H9 (cell line): ENCODE data around the gene MSLN. TPM values are rescaled to one million over a fixed set of nuclear protein-coding genes. Genes with fewer than 3 reads are reported as not detected.

Source experiments
- DNase-seq: peaks from one replicate; pipeline ENCODE4 v3.0.0-alpha.2; 2017
- H2AFZ ChIP-seq: one replicate; pipeline ENCODE4 v1.6.1; 2013; ENCODE audit warnings: mild to moderate bottlenecking, low read length, control low read depth, moderate library complexity
- H2AK5ac ChIP-seq: 2 replicates; pipeline ENCODE4 v1.6.1; 2013; ENCODE audit warnings: low read length, control low read depth, mixed read lengths; ENCODE audit not compliant: insufficient read length
- H2BK120ac ChIP-seq: one replicate; pipeline ENCODE4 v1.6.1; 2013; ENCODE audit warnings: low read depth, mild to moderate bottlenecking, low read length, control low read depth, inconsistent platforms; ENCODE audit not compliant: poor library complexity, severe bottlenecking
- H2BK12ac ChIP-seq: 2 replicates; pipeline ENCODE4 v1.6.1; 2013; ENCODE audit warnings: low read length, control low read depth, mixed read lengths, low read depth; ENCODE audit not compliant: insufficient read length
- H2BK15ac ChIP-seq: 2 replicates; pipeline ENCODE4 v1.6.1; 2013; ENCODE audit warnings: low read depth, low read length, control low read depth
- H2BK20ac ChIP-seq: one replicate; pipeline ENCODE4 v1.6.1; 2013; ENCODE audit warnings: low read depth, mild to moderate bottlenecking, low read length, control low read depth, inconsistent platforms; ENCODE audit not compliant: poor library complexity, severe bottlenecking
- H2BK5ac ChIP-seq: 2 replicates; pipeline ENCODE4 v1.6.1; 2013; ENCODE audit warnings: low read length, control low read depth, mixed read lengths; ENCODE audit not compliant: insufficient read length
- H3K14ac ChIP-seq: 2 replicates; pipeline ENCODE4 v1.6.1; 2013; ENCODE audit warnings: low read length, control low read depth; ENCODE audit not compliant: insufficient read depth
- H3K18ac ChIP-seq: 2 replicates; pipeline ENCODE4 v1.6.1; 2013; ENCODE audit warnings: low read depth, mild to moderate bottlenecking, mixed read lengths, low read length, control low read depth; ENCODE audit not compliant: insufficient read length
- H3K23ac ChIP-seq: 2 replicates; pipeline ENCODE4 v1.6.1; 2013; ENCODE audit warnings: low read length, control low read depth, mixed read lengths, low read depth; ENCODE audit not compliant: insufficient read length
- H3K23me2 ChIP-seq: 2 replicates; pipeline ENCODE4 v1.6.1; 2013; ENCODE audit warnings: low read depth, mild to moderate bottlenecking, mixed read lengths, low read length, control low read depth; ENCODE audit not compliant: insufficient read length, poor library complexity, severe bottlenecking
- H3K27ac ChIP-seq: 2 replicates; pipeline ENCODE4 v1.5.1; 2013; ENCODE audit warnings: low read length, control low read depth, mixed read lengths, low read depth; ENCODE audit not compliant: insufficient read length
- H3K27me3 ChIP-seq: 2 replicates; pipeline ENCODE4 v1.6.1; 2013; ENCODE audit warnings: low read length, control low read depth, inconsistent platforms; ENCODE audit not compliant: insufficient read depth
- H3K4ac ChIP-seq: 2 replicates; pipeline ENCODE4 v1.6.1; 2013; ENCODE audit warnings: low read depth, mild to moderate bottlenecking, control low read depth, inconsistent platforms, low read length, moderate library complexity
- H3K4me1 ChIP-seq: 2 replicates; pipeline ENCODE4 v1.6.1; 2013; ENCODE audit warnings: low read length, control low read depth, inconsistent platforms; ENCODE audit not compliant: insufficient read depth
- H3K4me2 ChIP-seq: 2 replicates; pipeline ENCODE4 v1.6.1; 2013; ENCODE audit warnings: low read length, control low read depth, mixed read lengths; ENCODE audit not compliant: insufficient read length, insufficient read depth
- H3K56ac ChIP-seq: 2 replicates; pipeline ENCODE4 v1.6.1; 2013; ENCODE audit warnings: low read depth, mild to moderate bottlenecking, mixed read lengths, low read length, control low read depth; ENCODE audit not compliant: insufficient read length
- H3K79me1 ChIP-seq: 2 replicates; pipeline ENCODE4 v1.6.1; 2013; ENCODE audit warnings: low read depth, mild to moderate bottlenecking, moderate library complexity, low read length, control low read depth, inconsistent platforms; ENCODE audit not compliant: insufficient read depth, poor library complexity, severe bottlenecking
- H3K79me2 ChIP-seq: 2 replicates; pipeline ENCODE4 v1.6.1; 2013; ENCODE audit warnings: low read length, control low read depth, inconsistent platforms; ENCODE audit not compliant: insufficient read depth
- H3K9ac ChIP-seq: 2 replicates; pipeline ENCODE4 v1.6.1; 2013; ENCODE audit warnings: low read length, control low read depth, mixed read lengths; ENCODE audit not compliant: insufficient read length; ENCODE audit errors: extremely low read depth
- H3K9me3 ChIP-seq: one replicate; pipeline ENCODE4 v1.6.1; 2013; ENCODE audit warnings: low read depth, low read length, inconsistent platforms; ENCODE audit not compliant: control insufficient read depth
- H3T11ph ChIP-seq: one replicate; pipeline ENCODE4 v1.6.1; 2013; ENCODE audit warnings: mild to moderate bottlenecking, low read length, control low read depth, inconsistent platforms
- H4K20me1 ChIP-seq: one replicate; pipeline ENCODE4 v1.6.1; 2013; ENCODE audit not compliant: control insufficient read depth, insufficient read length, insufficient read depth
- H4K5ac ChIP-seq: 2 replicates; pipeline ENCODE4 v1.6.1; 2013; ENCODE audit warnings: low read depth, mild to moderate bottlenecking, mixed read lengths, low read length, control low read depth; ENCODE audit not compliant: insufficient read length
- H4K8ac ChIP-seq: replicated peaks from 2 replicates; pipeline ENCODE4 v1.6.1; 2013; ENCODE audit warnings: low read length, control low read depth, mixed read lengths, low read depth; ENCODE audit not compliant: insufficient read length
- H4K91ac ChIP-seq: 2 replicates; pipeline ENCODE4 v1.6.1; 2013; ENCODE audit warnings: low read depth, mild to moderate bottlenecking, moderate library complexity, mixed read lengths, low read length, control low read depth; ENCODE audit not compliant: insufficient read length
- H3K27ac Mint-ChIP-seq, 3 experiments: 2 replicates in 2 of 3; 3 replicates in 1 of 3; pipeline ENCODE4 v1.8.0; 2020 to 2021; ENCODE audit warnings: mixed read lengths in 3 of 3, mild to moderate bottlenecking in 1 of 3, moderate library complexity in 1 of 3
- H3K27me3 Mint-ChIP-seq: 2 replicates; pipeline ENCODE4 v1.8.0; 2021; ENCODE audit warnings: low read depth, mild to moderate bottlenecking, moderate library complexity, mixed read lengths
- H3K36me3 Mint-ChIP-seq, 3 experiments: 2 replicates in 2 of 3; 3 replicates in 1 of 3; pipeline ENCODE4 v1.8.0; 2020 to 2021; ENCODE audit warnings: low read depth in 3 of 3, mixed read lengths in 3 of 3; ENCODE audit not compliant: insufficient read depth in 1 of 3
- H3K4me1 Mint-ChIP-seq, 2 experiments: 2 replicates each; pipeline ENCODE4 v1.8.0; 2020; ENCODE audit warnings: mixed read lengths in 2 of 2
- H3K4me3 Mint-ChIP-seq, 2 experiments: 2 replicates in 1 of 2; 3 replicates in 1 of 2; pipeline ENCODE4 v1.8.0; 2020 to 2021; ENCODE audit warnings: mild to moderate bottlenecking in 2 of 2, mixed read lengths in 2 of 2, moderate library complexity in 1 of 2
- H3K9me3 Mint-ChIP-seq, 2 experiments: 2 replicates in 1 of 2; 3 replicates in 1 of 2; pipeline ENCODE4 v1.8.0; 2020; ENCODE audit warnings: mild to moderate bottlenecking in 2 of 2, mixed read lengths in 2 of 2, moderate library complexity in 1 of 2
- CTCF ChIP-seq: fragments of 200-600 bp; sonication (generic); conservative IDR thresholded peaks from 3 replicates; pipeline ENCODE4 v1.8.0; 2021; ENCODE audit warnings: antibody characterized with exemption, mild to moderate bottlenecking
- WGBS: extraction: QIAGEN DNeasy Blood & Tissue Kit; methylation state at CpG from one replicate; pipeline ENCODE4 v1.1.7; 2013; ENCODE audit warnings: missing lambda C conversion rate, low lambda C conversion rate, mixed read lengths; ENCODE audit not compliant: insufficient read length; ENCODE audit errors: extremely low coverage; 5-methylcytosine and 5-hydroxymethylcytosine counted together
- total RNA-seq: library from RNA; stranded (reverse); gene quantifications from 2 replicates; pipeline ENCODE4 v1.2.1, GENCODE V29; 2021

MSLN gene
- total RNA-seq, 1 experiment from 2014 or later: 0.22 TPM

- no peak overlapping the region for H4K5ac ChIP-seq
- no peak overlapping the region for H3K9ac ChIP-seq
- no peak overlapping the region for H3K23ac ChIP-seq
- Mint-ChIP-seq H3K27me3 (peaks cover 30% of the 10 kb centered on the region), H3K4me1 (peaks cover 6% of the 10 kb centered on the region in 2 experiments), H3K36me3 (no peaks in the 10 kb centered on the region), H3K4me3 (no peak overlapping the region), H3K9me3 (peaks cover 0 to 6% of the 10 kb centered on the region in 2 experiments; a peak in 1 of 5 replicates), H3K27ac (no peak overlapping the region)
- no peak overlapping the region for H3T11ph ChIP-seq
- H3K4me2 ChIP-seq: no peak overlapping the region
- no peak overlapping the region for H2BK15ac ChIP-seq
- no peak overlapping the region for H2AFZ ChIP-seq
- H4K91ac ChIP-seq: no peak overlapping the region
- H3K23me2 ChIP-seq: peaks cover 5% of the 10 kb centered on the region
- no CpG with 5 or more reads among the region's 15 CpGs for WGBS
- H2BK20ac ChIP-seq: no peak overlapping the region
- no peak for DNase-seq
- H3K14ac ChIP-seq: no peak overlapping the region; the same call in 1 of the 2 replicates
- H3K27me3 ChIP-seq: no peaks in the 10 kb centered on the region; the same call in 1 of the 2 replicates
- H4K8ac ChIP-seq: no peak overlapping the region
- H3K9me3 ChIP-seq: no peaks in the 10 kb centered on the region
- H3K79me2 ChIP-seq: no peaks in the 10 kb centered on the region
- H3K27ac ChIP-seq: no peak overlapping the region
- no peak for TF ChIP-seq CTCF
- H3K4me1 ChIP-seq: no peaks in the 10 kb centered on the region
- no peak overlapping the region for H2BK120ac ChIP-seq
- H3K18ac ChIP-seq: no peak overlapping the region
- no peak overlapping the region for H2AK5ac ChIP-seq
- H3K56ac ChIP-seq: no peak overlapping the region
- no peaks in the 10 kb centered on the region for H4K20me1 ChIP-seq
- no peak overlapping the region for H2BK12ac ChIP-seq
- H3K79me1 ChIP-seq: no peaks in the 10 kb centered on the region
- H3K4ac ChIP-seq: no peak overlapping the region
- no peak overlapping the region for H2BK5ac ChIP-seq
Observed at GRCh38 chr16:815861-816260, 55.3 kb downstream of the MSLN start.
